Activated CD4-positive, alpha-beta T cell treated with anti-CD3 and anti-CD28 coated beads, Interleukin-2, amount 50 U/mL, for 1 hour (primary cell): ENCODE data around the gene SEMA6B.
A peak's percentile ranks its signal among the peaks of the same experiment; 100 is the strongest.

Experiments
- DNase-seq: peaks from one replicate; pipeline ENCODE4 v3.0.0-alpha.2; 2020

SEMA6B gene

GRCh38 chr19:4586691-4587090 is 27.2 kb upstream of the SEMA6B start:
- no peak for DNase-seq

GRCh38 chr19:4586245-4586644 is 26.8 kb upstream of the SEMA6B start:
- DNase-seq, result no peak

GRCh38 chr19:4585556-4585955 is 26.1 kb upstream of the SEMA6B start:
- no peak for DNase-seq

DNA sequence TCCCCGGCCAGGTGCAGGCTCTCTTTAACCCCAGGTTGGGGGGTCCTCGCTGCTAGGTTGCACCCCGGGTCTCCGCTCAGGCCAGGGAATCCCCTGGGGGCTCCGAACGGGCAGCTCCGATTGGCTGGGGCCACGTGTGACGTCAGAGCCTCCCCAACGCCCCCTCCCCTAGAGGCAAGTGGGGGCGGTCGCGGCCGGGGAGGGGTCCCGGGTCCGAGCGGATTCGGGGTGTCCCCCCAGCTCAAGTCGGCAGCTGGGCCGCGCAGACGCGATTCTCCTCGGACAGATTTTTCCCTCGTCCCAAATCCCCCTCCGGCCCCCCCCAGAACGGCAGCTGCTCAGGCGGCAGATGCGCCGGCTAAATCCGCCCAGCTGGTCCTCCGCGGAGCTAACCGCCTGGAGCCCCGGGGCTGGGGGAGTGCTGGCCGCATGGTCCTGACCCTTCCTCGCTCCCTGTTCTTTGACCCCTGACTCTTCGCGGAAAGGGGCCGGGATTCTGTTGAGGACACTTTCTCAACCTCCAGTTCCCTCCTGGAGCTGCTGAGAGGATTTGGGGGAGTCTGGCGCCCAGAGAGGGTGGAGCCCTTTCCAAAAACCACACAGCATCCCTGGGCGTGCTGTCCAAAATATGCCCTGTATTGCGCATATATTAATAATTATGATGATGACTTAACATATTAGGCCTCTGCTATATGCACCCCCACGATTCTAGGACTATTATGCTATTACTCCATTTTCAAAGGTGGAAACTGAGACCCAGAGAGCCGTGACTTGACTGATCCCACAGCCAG is 25.4 kb upstream of the SEMA6B start:
- DNase-seq, result no peak

- DNase-seq, result no peak
Measured at GRCh38 chr19:4583961-4584669, 24.6 kb upstream of the SEMA6B start.

DNA sequence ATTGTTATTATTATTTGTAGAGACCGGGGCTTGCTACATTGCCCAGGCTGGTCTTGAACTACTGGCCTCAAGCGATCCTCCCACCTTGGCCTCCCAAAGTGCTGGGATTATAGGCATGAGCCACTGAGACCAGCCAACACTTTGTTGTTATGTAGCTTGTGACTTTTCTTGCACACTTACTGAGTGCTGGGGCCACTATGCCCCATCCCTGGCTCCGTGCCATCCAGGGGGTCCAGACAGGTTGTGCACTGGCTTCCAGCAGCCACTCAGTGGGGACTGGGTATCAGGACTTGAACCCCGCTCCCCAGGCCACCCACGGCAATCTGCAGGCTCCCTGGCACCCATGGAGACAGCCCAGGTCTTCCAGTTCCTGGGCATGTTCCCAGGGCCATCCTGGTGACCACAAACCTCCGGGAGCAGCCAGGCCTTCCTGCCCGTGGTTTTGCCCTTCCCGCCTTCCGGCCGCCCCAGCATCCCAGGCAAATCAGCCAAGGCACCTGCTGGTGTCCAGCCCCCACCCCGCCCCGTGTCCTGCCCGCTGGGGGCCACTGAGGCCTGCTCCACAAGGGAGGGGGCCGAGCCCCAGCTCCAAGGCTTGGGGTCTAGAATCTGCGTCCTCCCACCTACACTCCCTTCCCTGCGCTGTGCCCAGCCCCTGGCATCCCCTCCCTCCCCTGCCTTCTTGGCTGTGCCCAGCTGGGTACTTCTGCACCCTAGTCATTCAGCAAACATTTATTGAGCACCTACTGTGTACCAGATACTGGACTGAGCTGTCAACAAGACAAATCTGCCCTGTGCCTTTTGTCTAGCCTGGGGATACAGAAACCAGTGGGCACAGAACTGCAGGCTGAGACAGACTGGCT is 23.7 kb upstream of the SEMA6B start:
- DNase-seq, result no peak

- no peak for DNase-seq
Measured at GRCh38 chr19:4581666-4582553, 22.4 kb upstream of the SEMA6B start.

- DNase-seq, result no peak
Measured at GRCh38 chr19:4580961-4581665, 21.6 kb upstream of the SEMA6B start.

GRCh38 chr19:4580021-4580901 is 20.8 kb upstream of the SEMA6B start:
- no peak for DNase-seq

DNA sequence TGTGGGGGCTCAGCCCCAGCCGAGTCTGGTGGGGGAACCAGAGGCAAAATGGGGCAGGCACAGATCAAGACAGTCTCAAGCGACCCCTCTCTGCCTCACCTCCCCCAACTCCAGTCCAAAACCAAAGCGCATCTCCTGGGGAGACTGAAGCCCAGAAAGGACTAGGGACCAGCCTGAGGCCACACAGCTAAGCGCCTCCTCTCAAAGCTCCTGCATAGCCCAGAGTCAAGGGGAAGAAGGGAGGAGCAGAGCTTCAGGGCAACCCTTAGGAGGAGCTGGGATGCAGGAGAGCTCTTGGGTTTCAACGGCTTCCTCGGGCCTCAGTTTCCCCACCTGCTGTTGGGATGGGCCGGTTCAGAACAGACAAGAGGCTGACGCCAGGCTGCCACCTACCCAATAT is 19.9 kb upstream of the SEMA6B start:
- DNase-seq, result no peak

DNA sequence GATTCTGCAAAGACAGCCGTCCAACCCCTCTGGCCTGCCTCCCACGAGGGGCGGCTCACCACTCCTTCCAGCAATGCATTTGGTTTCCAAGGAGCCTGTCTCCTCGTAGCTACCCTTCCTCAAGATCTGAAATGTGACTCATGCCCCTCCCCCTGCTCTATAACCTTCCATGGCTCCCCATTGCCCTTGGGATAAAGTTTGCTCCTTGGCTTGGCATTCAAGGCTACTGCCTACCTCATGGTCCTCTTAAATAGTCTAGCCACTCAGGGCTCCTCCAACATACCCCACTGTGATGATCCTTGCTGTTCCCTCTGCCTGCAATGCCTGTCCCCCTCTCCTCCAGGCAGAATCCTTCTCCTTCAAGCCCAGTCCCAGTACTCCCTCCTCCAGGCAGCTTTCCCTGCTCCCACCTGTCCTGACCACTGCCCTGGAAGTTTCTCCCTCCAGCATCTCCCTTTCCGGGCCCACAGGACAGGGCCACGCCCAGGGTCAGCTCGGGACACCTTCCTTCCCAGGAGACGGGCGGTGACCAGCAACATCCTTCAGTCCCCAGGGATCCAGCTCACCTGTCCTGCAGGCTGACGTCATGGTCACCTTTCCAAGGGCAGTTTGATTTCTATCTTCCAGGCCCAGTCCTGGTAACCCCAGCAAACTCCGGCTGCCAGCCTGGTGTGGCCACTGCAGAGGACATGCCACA is 19.2 kb upstream of the SEMA6B start:
- no peak for DNase-seq

DNA sequence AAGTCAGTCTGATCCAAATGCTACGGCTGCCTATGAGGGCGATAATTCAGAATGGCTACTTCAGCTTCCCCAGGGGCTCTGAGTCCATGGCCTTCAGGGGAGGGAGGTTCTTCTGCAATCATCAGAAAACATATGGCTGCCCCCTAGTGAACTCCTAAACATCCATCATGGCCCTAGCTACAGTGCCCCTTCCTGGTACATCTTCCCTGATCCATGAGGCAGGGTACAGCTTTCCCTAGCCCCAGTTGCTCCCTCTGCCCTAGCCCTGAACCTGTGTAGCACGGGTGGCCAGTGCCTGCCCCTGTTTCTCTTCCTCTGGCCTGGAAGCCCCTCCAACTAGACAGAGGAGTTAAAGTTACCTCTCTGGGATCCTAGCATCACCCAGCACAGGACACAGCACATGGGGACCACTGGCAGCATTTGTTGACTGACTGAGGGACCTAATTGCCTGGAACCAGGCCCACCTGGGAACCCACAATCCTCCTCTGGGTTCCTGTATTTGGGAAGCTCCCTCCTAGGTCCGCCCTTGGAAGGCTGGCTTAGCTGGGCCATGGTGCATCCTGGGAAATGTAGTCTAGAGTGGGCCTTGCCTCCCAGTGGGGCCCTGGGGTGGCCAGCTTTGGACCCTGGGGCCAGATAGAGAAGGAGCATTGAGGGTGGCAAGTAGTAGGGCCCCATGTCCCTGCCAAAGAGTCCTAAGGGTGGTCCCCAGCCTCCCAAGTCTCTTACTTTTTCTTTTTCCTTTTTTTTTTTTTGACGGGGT is 17.7 kb upstream of the SEMA6B start:
- DNase-seq, result no peak

GRCh38 chr19:4576016-4576933 is 16.8 kb upstream of the SEMA6B start:
- DNase-seq, result peak; percentile 67

DNA sequence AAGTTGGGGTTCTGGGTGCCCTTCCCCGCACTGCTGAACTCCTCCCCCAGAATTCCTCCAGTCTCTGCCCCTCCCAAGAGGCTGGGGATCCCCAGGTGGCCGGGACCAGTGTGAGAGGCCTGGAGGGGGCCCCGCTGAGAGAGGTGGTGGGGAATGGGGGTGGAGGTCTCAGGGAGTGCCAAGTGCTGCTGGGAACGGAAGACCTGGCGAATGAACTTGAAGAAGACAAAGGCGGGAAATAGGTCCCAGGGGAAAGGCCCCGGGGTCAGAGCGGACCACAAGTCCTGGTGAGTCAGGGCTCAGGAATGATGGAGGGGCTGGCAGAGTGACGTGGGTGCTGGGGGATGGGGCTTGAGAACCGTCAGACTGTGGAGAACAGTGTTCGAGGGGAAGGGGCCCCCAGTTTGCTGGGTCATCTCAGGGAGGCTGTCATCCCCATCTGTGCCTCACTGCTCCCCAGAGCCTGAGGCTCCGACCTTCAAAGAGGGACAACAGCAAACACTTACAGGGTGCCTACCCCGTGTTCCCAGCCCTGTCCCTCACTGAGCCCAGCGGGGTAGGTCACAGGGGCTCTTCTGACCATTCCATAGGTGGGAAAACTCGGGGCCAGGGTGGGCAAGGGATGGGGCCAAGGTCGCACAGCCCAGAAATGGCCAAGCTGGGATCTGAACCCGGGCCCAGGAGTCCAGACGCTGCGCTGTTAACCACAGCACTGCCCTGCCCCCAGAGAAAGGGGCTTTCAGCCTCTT is 16.0 kb upstream of the SEMA6B start:
- no peak for DNase-seq

DNA sequence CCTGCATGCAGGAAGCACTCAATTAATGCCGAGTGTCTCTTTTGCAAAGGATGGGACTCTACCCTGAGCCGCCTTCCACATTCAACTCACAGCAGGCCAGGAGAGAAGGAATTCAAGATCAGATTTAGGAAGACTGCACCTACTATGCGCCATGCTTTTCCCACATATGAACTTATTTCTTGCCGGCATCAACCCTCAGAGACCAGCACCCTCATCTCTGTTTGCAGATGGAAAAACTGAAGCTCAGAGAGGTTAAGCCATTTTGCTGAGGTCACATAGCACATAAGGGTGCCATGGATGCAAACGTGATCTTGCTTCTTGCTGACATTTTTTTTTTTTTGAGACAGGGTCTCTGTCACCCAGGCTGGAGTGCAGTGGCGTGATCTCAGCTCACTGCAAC is 14.2 kb upstream of the SEMA6B start:
- no peak for DNase-seq

GRCh38 chr19:4571305-4571917 is 11.9 kb upstream of the SEMA6B start:
- no peak for DNase-seq

DNA sequence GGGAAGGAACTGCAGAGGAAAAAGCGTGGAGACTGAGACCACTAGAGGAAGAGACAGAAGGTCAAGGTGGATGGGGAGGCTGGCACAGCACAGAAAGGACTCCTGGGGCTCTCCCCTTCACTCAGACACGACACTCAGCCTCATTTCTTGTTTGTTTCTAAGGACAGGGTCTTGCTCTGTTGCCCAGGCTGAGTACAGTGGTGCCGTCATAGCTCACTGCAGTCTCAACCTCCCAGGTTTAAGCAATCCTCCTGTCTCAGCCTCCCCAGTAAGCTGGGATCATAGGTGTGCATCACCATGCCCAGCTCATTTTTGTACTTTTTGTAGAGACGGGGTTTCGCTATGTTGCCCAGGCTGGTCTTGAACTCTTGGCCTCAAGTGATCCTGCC is 11.4 kb upstream of the SEMA6B start:
- DNase-seq, result no peak
